GM12878 (cell line): ENCODE data around the gene CLRN3.

Experiments
- ASH2L ChIP-seq: fragments of 300-600, 200-600 bp; sonication (generic); IDR thresholded peaks from 2 replicates; pipeline ENCODE4 v1.6.1; 2017; ENCODE audit warnings: low read depth, mild to moderate bottlenecking, borderline replicate concordance
- CBX5 ChIP-seq: sonication (generic); IDR thresholded peaks from 2 replicates; pipeline ENCODE4 v1.6.1; 2016; ENCODE audit warnings: low read depth, moderate library complexity, mild to moderate bottlenecking, inconsistent platforms
- EGR1 ChIP-seq, 2 experiments: IDR thresholded peaks; 1 replicate in 1 of 2; 2 replicates in 1 of 2; pipeline ENCODE4 v1.6.1; 2011 to 2012; ENCODE audit warnings: low read depth in 2 of 2, low read length in 2 of 2, borderline replicate concordance in 1 of 2, mild to moderate bottlenecking in 1 of 2, moderate library complexity in 1 of 2
- FOS ChIP-seq: IDR thresholded peaks from 3 replicates; pipeline ENCODE4 v1.6.1; 2011; ENCODE audit warnings: borderline replicate concordance; ENCODE audit not compliant: insufficient read length; ENCODE audit errors: extremely low read depth
- IRF4 ChIP-seq: IDR thresholded peaks from 2 replicates; pipeline ENCODE4 v1.6.1; 2011; ENCODE audit warnings: low read depth, low read length
- NFYB ChIP-seq: IDR thresholded peaks from 2 replicates; pipeline ENCODE4 v1.6.1; 2011; ENCODE audit warnings: low read depth, mild to moderate bottlenecking, low read length, improper control_type of control experiment, moderate library complexity; ENCODE audit not compliant: insufficient read depth
- RFX5 ChIP-seq: IDR thresholded peaks from 2 replicates; pipeline ENCODE4 v1.6.1; 2011; ENCODE audit warnings: low read depth, low read length, improper control_type of control experiment
- SP1 ChIP-seq: IDR thresholded peaks from one replicate; pipeline ENCODE4 v1.6.1; 2011; ENCODE audit warnings: low read depth, low read length
- TF ChIP-seq, protein P1 (sequence below): fragments of 450-650 bp; IDR thresholded peaks from 2 replicates; pipeline ENCODE4 v1.6.1; 2014; ENCODE audit warnings: mild to moderate bottlenecking
- TF ChIP-seq, protein P2 (sequence below): IDR thresholded peaks from 2 replicates; pipeline ENCODE4 v1.6.1; 2011; ENCODE audit warnings: low read depth, low read length, improper control_type of control experiment, borderline replicate concordance
- TF ChIP-seq, protein P3 (sequence below), 3 experiments: IDR thresholded peaks in 2 of 3; conservative IDR thresholded peaks in 1 of 3; 2 replicates each; pipeline ENCODE4 v1.5.1; 2011; ENCODE audit warnings: low read depth in 3 of 3, low read length in 3 of 3, mild to moderate bottlenecking in 3 of 3, control low read depth in 2 of 3, moderate library complexity in 2 of 3, inconsistent platforms in 1 of 3, mixed read lengths in 1 of 3; ENCODE audit not compliant: control insufficient read depth in 2 of 3, insufficient read depth in 1 of 3; ENCODE audit errors: extremely low read depth in 1 of 3
- TF ChIP-seq, protein P4 (sequence below): IDR thresholded peaks from 2 replicates; pipeline ENCODE4 v1.6.1; 2012; ENCODE audit warnings: low read length, inconsistent platforms

DNA sequence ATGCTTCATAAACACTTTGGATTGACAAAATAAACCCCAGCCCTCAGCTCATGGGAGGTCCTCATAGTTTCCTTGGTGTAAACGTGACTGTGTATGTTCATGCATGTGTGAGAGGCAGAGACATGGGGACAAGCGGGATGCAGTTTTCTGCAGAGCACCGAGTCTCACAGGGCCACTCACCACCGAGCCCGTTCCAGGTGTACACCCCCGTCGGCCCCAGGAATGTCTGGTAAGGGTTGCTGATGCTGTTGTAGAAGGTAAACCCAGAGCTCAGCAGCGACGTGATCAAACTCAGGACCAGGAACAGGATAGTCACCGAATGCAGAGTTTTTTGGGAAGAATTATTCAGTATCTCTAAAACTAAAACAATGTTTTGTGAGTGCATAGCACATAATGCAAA is 9.2 kb downstream of the CLRN3 start:
- TF ChIP-seq ASH2L: no peak
- TF ChIP-seq EGR1 (IDR thresholded peaks at IDR 0.05; ENCODE audit: borderline replicate concordance in 1 of 2, low read depth in 2 of 2, low read length in 2 of 2): no peak
- TF ChIP-seq, protein P1, sequence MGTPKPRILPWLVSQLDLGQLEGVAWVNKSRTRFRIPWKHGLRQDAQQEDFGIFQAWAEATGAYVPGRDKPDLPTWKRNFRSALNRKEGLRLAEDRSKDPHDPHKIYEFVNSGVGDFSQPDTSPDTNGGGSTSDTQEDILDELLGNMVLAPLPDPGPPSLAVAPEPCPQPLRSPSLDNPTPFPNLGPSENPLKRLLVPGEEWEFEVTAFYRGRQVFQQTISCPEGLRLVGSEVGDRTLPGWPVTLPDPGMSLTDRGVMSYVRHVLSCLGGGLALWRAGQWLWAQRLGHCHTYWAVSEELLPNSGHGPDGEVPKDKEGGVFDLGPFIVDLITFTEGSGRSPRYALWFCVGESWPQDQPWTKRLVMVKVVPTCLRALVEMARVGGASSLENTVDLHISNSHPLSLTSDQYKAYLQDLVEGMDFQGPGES: no peak
- TF ChIP-seq SP1: no peak
- no peak for TF ChIP-seq CBX5
- TF ChIP-seq, protein P2, sequence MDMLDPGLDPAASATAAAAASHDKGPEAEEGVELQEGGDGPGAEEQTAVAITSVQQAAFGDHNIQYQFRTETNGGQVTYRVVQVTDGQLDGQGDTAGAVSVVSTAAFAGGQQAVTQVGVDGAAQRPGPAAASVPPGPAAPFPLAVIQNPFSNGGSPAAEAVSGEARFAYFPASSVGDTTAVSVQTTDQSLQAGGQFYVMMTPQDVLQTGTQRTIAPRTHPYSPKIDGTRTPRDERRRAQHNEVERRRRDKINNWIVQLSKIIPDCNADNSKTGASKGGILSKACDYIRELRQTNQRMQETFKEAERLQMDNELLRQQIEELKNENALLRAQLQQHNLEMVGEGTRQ: no peak
- TF ChIP-seq, protein P3, sequence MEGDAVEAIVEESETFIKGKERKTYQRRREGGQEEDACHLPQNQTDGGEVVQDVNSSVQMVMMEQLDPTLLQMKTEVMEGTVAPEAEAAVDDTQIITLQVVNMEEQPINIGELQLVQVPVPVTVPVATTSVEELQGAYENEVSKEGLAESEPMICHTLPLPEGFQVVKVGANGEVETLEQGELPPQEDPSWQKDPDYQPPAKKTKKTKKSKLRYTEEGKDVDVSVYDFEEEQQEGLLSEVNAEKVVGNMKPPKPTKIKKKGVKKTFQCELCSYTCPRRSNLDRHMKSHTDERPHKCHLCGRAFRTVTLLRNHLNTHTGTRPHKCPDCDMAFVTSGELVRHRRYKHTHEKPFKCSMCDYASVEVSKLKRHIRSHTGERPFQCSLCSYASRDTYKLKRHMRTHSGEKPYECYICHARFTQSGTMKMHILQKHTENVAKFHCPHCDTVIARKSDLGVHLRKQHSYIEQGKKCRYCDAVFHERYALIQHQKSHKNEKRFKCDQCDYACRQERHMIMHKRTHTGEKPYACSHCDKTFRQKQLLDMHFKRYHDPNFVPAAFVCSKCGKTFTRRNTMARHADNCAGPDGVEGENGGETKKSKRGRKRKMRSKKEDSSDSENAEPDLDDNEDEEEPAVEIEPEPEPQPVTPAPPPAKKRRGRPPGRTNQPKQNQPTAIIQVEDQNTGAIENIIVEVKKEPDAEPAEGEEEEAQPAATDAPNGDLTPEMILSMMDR (IDR thresholded peaks at IDR 0.05 in 2 of 3, conservative IDR thresholded peaks at IDR 0.05 in 1 of 3; ENCODE audit: control insufficient read depth in 2 of 3, extremely low read depth in 1 of 3, insufficient read depth in 1 of 3, low read depth in 3 of 3, low read length in 3 of 3): no peak
- no peak for TF ChIP-seq FOS
- TF ChIP-seq NFYB: no peak
- no peak for TF ChIP-seq IRF4
- TF ChIP-seq, protein P4, sequence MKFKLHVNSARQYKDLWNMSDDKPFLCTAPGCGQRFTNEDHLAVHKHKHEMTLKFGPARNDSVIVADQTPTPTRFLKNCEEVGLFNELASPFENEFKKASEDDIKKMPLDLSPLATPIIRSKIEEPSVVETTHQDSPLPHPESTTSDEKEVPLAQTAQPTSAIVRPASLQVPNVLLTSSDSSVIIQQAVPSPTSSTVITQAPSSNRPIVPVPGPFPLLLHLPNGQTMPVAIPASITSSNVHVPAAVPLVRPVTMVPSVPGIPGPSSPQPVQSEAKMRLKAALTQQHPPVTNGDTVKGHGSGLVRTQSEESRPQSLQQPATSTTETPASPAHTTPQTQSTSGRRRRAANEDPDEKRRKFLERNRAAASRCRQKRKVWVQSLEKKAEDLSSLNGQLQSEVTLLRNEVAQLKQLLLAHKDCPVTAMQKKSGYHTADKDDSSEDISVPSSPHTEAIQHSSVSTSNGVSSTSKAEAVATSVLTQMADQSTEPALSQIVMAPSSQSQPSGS: no peak
- no peak for TF ChIP-seq RFX5
